Retinal pigment epithelial cell (primary cell): ENCODE measurements around the gene MACROH2A1.

ENCODE experiments used
- DNase-seq: peaks from one replicate; pipeline ENCODE4 v3.0.0-alpha.2; 2010; ENCODE audit warnings: low read depth
- H3K4me3 ChIP-seq: 2 replicates; pipeline ENCODE4 v1.5.1; 2011; ENCODE audit warnings: mild to moderate bottlenecking, low read length, control low read depth, moderate library complexity
- TF ChIP-seq, protein P1 (sequence below): conservative IDR thresholded peaks from 2 replicates; pipeline ENCODE4 v1.5.1; 2011; ENCODE audit warnings: low read depth, low read length, control low read depth, inconsistent platforms

MACROH2A1 gene

DNA sequence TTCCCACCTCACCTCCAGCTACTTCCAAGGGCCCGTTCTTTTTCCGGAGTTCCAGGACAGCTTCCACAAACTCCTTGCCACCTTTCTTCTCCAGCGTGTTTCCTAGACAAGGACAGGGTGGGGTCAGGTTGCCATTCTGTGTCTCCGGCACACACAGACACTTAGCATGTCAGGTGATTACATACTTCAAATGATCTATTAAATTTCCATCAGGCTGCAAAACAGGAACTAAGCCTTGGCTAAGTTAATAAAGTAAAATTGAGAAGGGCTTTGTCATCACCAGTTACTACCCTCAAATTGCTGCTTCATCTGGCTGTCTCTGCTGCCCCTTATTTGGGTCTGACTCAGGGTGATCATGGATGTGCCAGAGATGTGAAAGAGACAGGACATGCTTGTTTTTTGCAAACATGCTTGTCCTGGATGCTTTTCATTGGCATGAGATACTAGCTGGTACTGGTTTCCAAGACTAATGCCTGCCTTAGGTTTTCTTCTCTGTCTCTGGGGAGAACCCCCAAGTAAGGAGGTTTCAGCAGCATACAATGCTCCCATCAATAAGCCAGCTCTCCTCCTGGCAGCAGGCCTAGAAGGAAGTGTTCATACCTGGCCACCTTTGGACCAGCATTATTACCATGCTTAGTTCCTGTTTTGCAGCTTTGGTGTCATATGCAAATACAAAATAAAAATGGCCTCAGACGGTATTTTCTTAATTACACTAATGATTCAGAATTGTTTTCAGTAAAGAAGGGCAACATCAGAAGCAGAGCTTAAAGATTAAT, 52.9 kb downstream of the MACROH2A1 start:
- DNase-seq: no peak
- TF ChIP-seq, protein P1, sequence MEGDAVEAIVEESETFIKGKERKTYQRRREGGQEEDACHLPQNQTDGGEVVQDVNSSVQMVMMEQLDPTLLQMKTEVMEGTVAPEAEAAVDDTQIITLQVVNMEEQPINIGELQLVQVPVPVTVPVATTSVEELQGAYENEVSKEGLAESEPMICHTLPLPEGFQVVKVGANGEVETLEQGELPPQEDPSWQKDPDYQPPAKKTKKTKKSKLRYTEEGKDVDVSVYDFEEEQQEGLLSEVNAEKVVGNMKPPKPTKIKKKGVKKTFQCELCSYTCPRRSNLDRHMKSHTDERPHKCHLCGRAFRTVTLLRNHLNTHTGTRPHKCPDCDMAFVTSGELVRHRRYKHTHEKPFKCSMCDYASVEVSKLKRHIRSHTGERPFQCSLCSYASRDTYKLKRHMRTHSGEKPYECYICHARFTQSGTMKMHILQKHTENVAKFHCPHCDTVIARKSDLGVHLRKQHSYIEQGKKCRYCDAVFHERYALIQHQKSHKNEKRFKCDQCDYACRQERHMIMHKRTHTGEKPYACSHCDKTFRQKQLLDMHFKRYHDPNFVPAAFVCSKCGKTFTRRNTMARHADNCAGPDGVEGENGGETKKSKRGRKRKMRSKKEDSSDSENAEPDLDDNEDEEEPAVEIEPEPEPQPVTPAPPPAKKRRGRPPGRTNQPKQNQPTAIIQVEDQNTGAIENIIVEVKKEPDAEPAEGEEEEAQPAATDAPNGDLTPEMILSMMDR: no peak
- H3K4me3 ChIP-seq: no peak overlapping the region

DNA sequence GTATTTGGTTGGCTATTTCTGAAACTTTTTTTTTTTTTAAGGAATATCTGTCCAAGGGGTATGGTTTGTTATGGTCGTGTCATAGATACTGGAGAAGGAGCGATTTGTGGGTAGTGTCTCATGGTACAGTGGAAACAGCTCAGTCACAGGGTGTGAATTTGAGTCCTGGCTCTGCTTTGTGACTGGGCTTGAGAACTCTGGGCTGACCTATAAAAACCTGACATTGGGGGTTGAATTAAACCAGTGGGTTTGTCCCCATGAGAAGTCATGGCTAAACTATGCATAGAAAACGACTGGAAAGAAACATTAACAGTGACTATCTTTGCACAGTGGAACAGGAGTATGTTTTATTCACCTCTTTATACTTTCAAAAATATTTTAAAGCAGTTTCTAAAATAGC, 54.7 kb downstream of the MACROH2A1 start:
- no peak overlapping the region for H3K4me3 ChIP-seq
- TF ChIP-seq, protein P1: no peak
- DNase-seq: no peak

DNA sequence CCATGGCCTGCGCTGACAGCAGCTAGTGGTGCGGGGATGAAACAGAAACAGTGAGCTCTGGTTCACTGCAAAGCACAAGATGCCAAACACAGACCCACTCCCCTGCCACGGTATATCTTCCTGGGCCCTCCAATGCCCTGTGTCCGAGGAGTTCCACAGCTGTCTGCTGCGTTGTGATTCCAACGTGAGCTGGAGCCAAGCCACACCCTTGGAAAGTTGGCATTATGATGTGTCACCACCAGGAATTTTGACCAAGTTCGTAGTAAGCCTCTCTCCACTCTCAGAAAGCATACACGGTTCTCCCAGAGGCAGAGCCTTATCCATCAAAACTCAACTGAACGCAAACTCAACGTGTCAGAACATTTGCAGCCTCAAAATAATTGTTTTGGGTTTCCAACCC, 55.6 kb downstream of the MACROH2A1 start:
- no peak for DNase-seq
- TF ChIP-seq, protein P1: no peak
- H3K4me3 ChIP-seq: no peak overlapping the region

DNA sequence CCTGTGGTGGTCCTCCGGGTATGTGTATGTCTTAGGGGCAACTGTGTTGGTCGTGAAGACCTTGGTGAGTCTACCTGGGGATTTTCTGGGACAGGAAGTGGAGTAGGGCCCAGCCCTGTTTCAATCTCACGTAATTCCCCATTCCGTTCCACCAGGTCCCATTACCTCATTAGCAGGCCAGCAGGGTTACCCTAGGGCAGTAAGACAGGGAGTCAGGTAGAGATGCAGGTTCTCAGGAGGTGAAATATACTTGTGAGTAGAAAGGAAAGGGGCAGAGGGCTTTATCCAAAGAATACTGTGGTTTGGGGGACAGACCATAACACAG, 56.5 kb downstream of the MACROH2A1 start:
- H3K4me3 ChIP-seq: no peak overlapping the region
- no peak for DNase-seq
- TF ChIP-seq, protein P1: no peak

DNA sequence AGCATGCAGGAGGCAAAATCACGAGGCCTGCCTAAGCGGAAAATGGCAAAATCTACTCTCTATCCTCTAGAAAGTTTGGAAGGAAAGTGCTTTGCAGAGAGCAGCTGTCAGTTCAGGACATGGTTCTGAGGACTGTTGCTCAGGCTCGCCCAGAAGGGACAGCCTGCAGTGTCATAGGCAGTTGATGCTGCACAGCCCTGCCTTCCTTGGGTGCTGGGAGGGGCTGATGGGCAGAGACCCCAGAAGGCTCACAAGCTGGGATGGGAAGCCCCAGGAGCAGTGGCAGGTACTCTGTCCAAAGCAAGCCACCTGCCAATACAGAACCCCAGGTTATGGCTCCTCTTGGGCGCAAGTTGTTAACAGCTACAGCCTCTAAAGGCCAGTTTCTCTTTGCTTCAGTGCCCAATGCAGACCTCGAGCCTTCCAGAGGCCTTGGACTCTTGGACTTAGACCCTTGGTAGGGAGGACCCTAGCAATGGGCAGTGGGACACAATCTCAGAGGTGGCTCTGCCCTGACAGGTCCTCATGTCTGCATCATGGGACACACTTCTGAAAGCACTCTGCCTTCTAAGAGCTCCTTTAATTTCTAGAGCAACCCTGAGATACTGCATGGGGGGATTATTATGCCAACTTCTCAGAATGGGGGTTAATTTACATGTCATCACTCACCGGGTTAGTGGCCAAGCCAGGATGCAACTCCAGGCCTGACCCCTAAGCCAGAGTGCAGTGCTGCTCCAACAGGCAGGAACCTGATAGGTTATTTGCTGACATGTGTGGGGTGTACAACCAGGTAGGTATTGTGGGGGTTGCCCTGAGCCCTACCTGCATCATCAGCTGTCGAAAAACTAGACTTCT, 57.1 kb downstream of the MACROH2A1 start:
- H3K4me3 ChIP-seq: no peak overlapping the region
- DNase-seq: no peak
- TF ChIP-seq, protein P1: no peak

GRCh38 chr5:135341016-135341666, 57.9 kb downstream of the MACROH2A1 start:
- TF ChIP-seq, protein P1: no peak
- no peak overlapping the region for H3K4me3 ChIP-seq
- DNase-seq: no peak
